B cell (primary cell): ENCODE measurements around the gene AGR2. TPM values are rescaled to one million over a fixed set of nuclear protein-coding genes. Genes with fewer than 3 reads are reported as not detected.
A peak's percentile ranks its signal among the peaks of the same experiment; 100 is the strongest.

Experiments used
- ATAC-seq: fragments of 200-7000 bp; cut with Tn5 transposase; one replicate; pipeline ENCODE4 v1.10.0; 2021; ENCODE audit warnings: low read depth, mild to moderate bottlenecking, moderate number of reproducible peaks, moderate library complexity
- CTCF ChIA-PET: fragments of 350-600 bp; sonication (Branson Sonifier 250); formaldehyde crosslinking; loops from one replicate; lab custom pipeline; 2021; ENCODE audit warnings: antibody characterized with exemption, inconsistent platforms; lab: Charles Lee
- POLR2A ChIA-PET: fragments of 350-600 bp; sonication (Branson Sonifier 250); formaldehyde crosslinking; loops from one replicate; lab custom pipeline; 2021; ENCODE audit warnings: antibody characterized with exemption; lab: Charles Lee
- DNase-seq: peaks from one replicate; pipeline ENCODE4 v3.0.0; 2013
- H2AFZ ChIP-seq: 2 replicates; pipeline ENCODE4 v1.6.1; 2012; ENCODE audit warnings: mild to moderate bottlenecking, low read depth, low read length; ENCODE audit not compliant: insufficient read depth, poor library complexity, severe bottlenecking
- H3K27ac ChIP-seq, 2 donors: 1 replicate in 1 of 2; 2 replicates in 1 of 2; pipeline ENCODE4 v1.5.1; 2012 to 2013; ENCODE audit warnings: low read length in 2 of 2, mild to moderate bottlenecking in 2 of 2, moderate library complexity in 1 of 2
- H3K27me3 ChIP-seq, 4 experiments: fragments of 200-600 bp in 1 of 4; sonication (generic) in 1 of 4; replicated peaks in 1 of 4; 1 replicate in 2 of 4; 2 replicates in 2 of 4; pipeline versions ENCODE4 v1.6.1 to v1.7.0; 2013 to 2016; ENCODE audit warnings: low read length in 3 of 4, mild to moderate bottlenecking in 2 of 4, mixed read lengths in 1 of 4, moderate library complexity in 1 of 4; ENCODE audit not compliant: insufficient read depth in 4 of 4, control insufficient read depth in 3 of 4; ENCODE audit errors: control extremely low read depth in 1 of 4
- H3K36me3 ChIP-seq, 2 experiments: replicated peaks in 1 of 2; 1 replicate in 1 of 2; 2 replicates in 1 of 2; pipeline versions ENCODE4 v1.6.1 to v1.7.1; 2013; ENCODE audit warnings: low read length in 1 of 2; ENCODE audit not compliant: insufficient read depth in 2 of 2, control insufficient read depth in 1 of 2; ENCODE audit errors: control extremely low read depth in 1 of 2, extremely low read depth in 1 of 2
- H3K4me1 ChIP-seq, 2 donors: fragments of 200-600 bp in 1 of 2; sonication (generic) in 1 of 2; 1 replicate in 1 of 2; 2 replicates in 1 of 2; pipeline versions ENCODE4 v1.5.1 to v1.6.1; 2013 to 2017; ENCODE audit warnings: low read length in 2 of 2; ENCODE audit not compliant: control insufficient read depth in 2 of 2, insufficient read depth in 2 of 2
- H3K4me2 ChIP-seq: replicated peaks from 2 replicates; pipeline ENCODE3; 2012; ENCODE audit warnings: mild to moderate bottlenecking, low read depth, low read length; ENCODE audit not compliant: poor library complexity, severe bottlenecking
- H3K4me3 ChIP-seq, 5 experiments: fragments of 200-600 bp in 1 of 5; sonication (generic) in 1 of 5; 1 replicate in 3 of 5; 2 replicates in 2 of 5; pipeline versions ENCODE4 v1.5.1 to v1.7.0; 2011 to 2016; ENCODE audit warnings: low read length in 4 of 5, mild to moderate bottlenecking in 4 of 5, low read depth in 2 of 5, control low read depth in 1 of 5, moderate library complexity in 1 of 5; ENCODE audit not compliant: insufficient read depth in 1 of 5; ENCODE audit errors: control extremely low read depth in 1 of 5, extremely low read depth in 1 of 5
- H3K79me2 ChIP-seq: fragments of 200-600 bp; sonication (generic); one replicate; pipeline ENCODE4 v1.6.0; 2016; ENCODE audit warnings: low read length; ENCODE audit not compliant: control insufficient read depth, insufficient read depth
- H3K9ac ChIP-seq: fragments of 200-600 bp; sonication (generic); 2 replicates; pipeline ENCODE4 v1.6.1; 2017; ENCODE audit warnings: mild to moderate bottlenecking, low read length, moderate library complexity
- H3K9me3 ChIP-seq, 3 donors: one replicate each; pipeline versions ENCODE4 v1.6.1 to v1.7.1; 2013; ENCODE audit warnings: low read length in 2 of 3; ENCODE audit not compliant: control insufficient read depth in 2 of 3, insufficient read depth in 1 of 3; ENCODE audit errors: control extremely low read depth in 1 of 3
- H4K20me1 ChIP-seq: 2 replicates; pipeline ENCODE4 v1.6.0; 2012; ENCODE audit warnings: mild to moderate bottlenecking, low read length; ENCODE audit not compliant: insufficient read depth, control insufficient read depth, poor library complexity, severe bottlenecking
- H3K27ac Mint-ChIP-seq: one replicate; pipeline ENCODE4 v1.8.0; 2021; ENCODE audit warnings: mixed read lengths
- H3K27me3 Mint-ChIP-seq: one replicate; pipeline ENCODE4 v1.8.0; 2021; ENCODE audit warnings: mixed read lengths
- H3K4me1 Mint-ChIP-seq: one replicate; pipeline ENCODE4 v1.8.0; 2021; ENCODE audit warnings: mixed read lengths
- H3K4me3 Mint-ChIP-seq: one replicate; pipeline ENCODE4 v1.8.0; 2021; ENCODE audit warnings: mixed read lengths
- H3K9me3 Mint-ChIP-seq: one replicate; pipeline ENCODE4 v1.8.0; 2022; ENCODE audit warnings: mixed read lengths; ENCODE audit not compliant: insufficient read depth
- EZH2 ChIP-seq: IDR thresholded peaks from 2 replicates; pipeline ENCODE4 v1.6.1; 2012; ENCODE audit warnings: borderline replicate concordance, low read depth, mild to moderate bottlenecking, moderate library complexity, low read length; ENCODE audit not compliant: insufficient read depth, poor library complexity, severe bottlenecking
- WGBS: methylation state at CpG from one replicate; pipeline ENCODE4 v1.1.5; 2013; ENCODE audit warnings: missing lambda C conversion rate; ENCODE audit not compliant: insufficient coverage; 5-methylcytosine and 5-hydroxymethylcytosine counted together
- intact Hi-C: fragments of 100-400 bp; cut with micrococcal nuclease; formaldehyde crosslinking; loops from one replicate; pipeline ENCODE4 v1.10.0; 2022
- polyA plus RNA-seq: library from polyadenylated mRNA; depleted of rRNA; stranded (reverse); fragments of >200 nt; gene quantifications from 2 replicates; pipeline ENCODE4 v1.2.3, GENCODE V29; 2012
- total RNA-seq, 2 donors: library from RNA; stranded (reverse); fragments of 120-200 nt in 1 of 2; gene quantifications; 1 replicate in 1 of 2; 2 replicates in 1 of 2; pipeline versions ENCODE4 v1.2.3 to v1.2.4, GENCODE V29; 2013 to 2022
- TF ChIP-seq, protein P1 (sequence below): fragments of 200-600 bp; IDR thresholded peaks from one replicate; pipeline ENCODE4 v1.8.0; 2022; ENCODE audit warnings: antibody characterized with exemption, mild to moderate bottlenecking

AGR2 gene
- total and polyA plus RNA-seq, 2 donors (not counting 1 experiment from before 2014, with no cell fraction given) = not detected

DNA sequence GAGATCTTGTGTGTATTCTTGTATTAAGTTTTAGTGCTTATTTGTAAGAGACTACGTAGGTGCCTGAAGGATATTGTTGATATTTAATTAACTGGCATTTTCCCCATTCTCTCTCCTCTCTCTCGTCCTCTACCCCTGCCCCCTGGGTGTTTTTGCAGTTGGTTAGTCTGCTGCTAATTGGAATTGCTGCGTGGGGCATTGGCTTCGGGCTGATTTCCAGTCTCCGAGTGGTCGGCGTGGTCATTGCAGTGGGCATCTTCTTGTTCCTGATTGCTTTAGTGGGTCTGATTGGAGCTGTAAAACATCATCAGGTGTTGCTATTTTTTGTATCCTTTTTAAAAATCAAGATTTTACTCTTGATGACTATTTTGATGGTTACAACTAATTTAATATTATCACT is 28.7 kb downstream of the AGR2 start:
- Mint-ChIP-seq H3K27me3 (no peaks in the 10 kb centered on the region), H3K9me3 (no peaks in the 10 kb centered on the region), H3K27ac (peak overlapping the region; percentile 47), H3K4me1 (peaks cover 48% of the 10 kb centered on the region), H3K4me3 (no peak overlapping the region)
- Histone ChIP-seq H3K9me3 (no peaks in the 10 kb centered on the region), H3K9ac (no peak overlapping the region), H3K27ac (no peak overlapping the region), H4K20me1 (peaks cover 74% of the 10 kb centered on the region), H3K27me3 (no peaks in the 10 kb centered on the region), H3K79me2 (peaks cover 69% of the 10 kb centered on the region), H3K4me2 (no peak overlapping the region), H3K4me1 (peaks cover 15 to 41% of the 10 kb centered on the region in 2 donors), H2AFZ (no peak overlapping the region), H3K36me3 (peaks cover 2 to 29% of the 10 kb centered on the region in 2 experiments), H3K4me3 (no peak overlapping the region)
- intact Hi-C loops = no loop called here
- ATAC-seq (no peak), DNase-seq (no peak)
- POLR2A ChIA-PET = no interaction called here
- TF ChIP-seq, protein P1, sequence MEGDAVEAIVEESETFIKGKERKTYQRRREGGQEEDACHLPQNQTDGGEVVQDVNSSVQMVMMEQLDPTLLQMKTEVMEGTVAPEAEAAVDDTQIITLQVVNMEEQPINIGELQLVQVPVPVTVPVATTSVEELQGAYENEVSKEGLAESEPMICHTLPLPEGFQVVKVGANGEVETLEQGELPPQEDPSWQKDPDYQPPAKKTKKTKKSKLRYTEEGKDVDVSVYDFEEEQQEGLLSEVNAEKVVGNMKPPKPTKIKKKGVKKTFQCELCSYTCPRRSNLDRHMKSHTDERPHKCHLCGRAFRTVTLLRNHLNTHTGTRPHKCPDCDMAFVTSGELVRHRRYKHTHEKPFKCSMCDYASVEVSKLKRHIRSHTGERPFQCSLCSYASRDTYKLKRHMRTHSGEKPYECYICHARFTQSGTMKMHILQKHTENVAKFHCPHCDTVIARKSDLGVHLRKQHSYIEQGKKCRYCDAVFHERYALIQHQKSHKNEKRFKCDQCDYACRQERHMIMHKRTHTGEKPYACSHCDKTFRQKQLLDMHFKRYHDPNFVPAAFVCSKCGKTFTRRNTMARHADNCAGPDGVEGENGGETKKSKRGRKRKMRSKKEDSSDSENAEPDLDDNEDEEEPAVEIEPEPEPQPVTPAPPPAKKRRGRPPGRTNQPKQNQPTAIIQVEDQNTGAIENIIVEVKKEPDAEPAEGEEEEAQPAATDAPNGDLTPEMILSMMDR = no peak
- TF ChIP-seq EZH2 = no peak
- CTCF ChIA-PET = interaction anchor here (0.7 kb wide), 1 partner anchor 75 kb away, joined by 3 read pairs; no protein-coding TSS in a partner anchor
- WGBS = no CpG with 5 or more reads among the region's 7 CpGs

DNA sequence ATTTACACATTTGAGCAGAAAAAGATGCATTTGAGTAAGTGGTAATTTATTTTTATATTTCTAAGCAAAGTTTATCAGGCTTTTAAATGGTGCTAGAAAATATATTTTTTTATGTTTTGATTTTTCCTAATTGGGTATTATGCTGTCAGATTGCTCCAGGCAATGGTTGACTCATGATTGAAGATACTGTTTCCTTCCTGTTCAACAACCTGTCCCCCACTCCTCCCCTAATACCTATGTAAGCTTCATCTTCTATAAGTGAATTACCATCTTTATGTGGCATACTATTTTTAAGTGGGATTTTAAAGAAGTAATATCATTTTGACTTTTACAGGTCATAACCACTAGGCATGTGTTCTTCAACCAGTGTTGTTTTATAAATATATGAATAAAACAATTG is 29.8 kb downstream of the AGR2 start:
- peaks cover 2 to 23% of the 10 kb centered on the region in 2 experiments for H3K36me3 ChIP-seq
- no peak overlapping the region for H2AFZ ChIP-seq
- H3K27me3 ChIP-seq = no peaks in the 10 kb centered on the region
- ATAC-seq (no peak), DNase-seq (no peak)
- no peak for TF ChIP-seq EZH2
- TF ChIP-seq, protein P1 = no peak
- no peaks in the 10 kb centered on the region for H3K9me3 Mint-ChIP-seq
- ChIA-PET POLR2A (no interaction called here), CTCF (interaction anchor here (1.5 kb wide), 1 partner anchor 25 kb away, joined by 3 read pairs; no protein-coding TSS in a partner anchor)
- H3K4me3 Mint-ChIP-seq = no peak overlapping the region
- no peaks in the 10 kb centered on the region for H3K27me3 Mint-ChIP-seq
- no peak overlapping the region for H3K4me2 ChIP-seq
- H3K79me2 ChIP-seq = peaks cover 79% of the 10 kb centered on the region
- intact Hi-C loops = loop anchor here (5.0 kb wide), 1 partner anchor 498 kb away; no protein-coding TSS in a partner anchor
- peaks cover 54% of the 10 kb centered on the region for H3K4me1 Mint-ChIP-seq
- H3K27ac ChIP-seq = peak overlapping the region in 1 of 2 donors; percentile 19
- H3K27ac Mint-ChIP-seq = no peak overlapping the region
- peaks cover 81% of the 10 kb centered on the region for H4K20me1 ChIP-seq
- peaks cover 24 to 48% of the 10 kb centered on the region in 2 donors for H3K4me1 ChIP-seq
- H3K9ac ChIP-seq = no peak overlapping the region
- H3K9me3 ChIP-seq = no peaks in the 10 kb centered on the region
- H3K4me3 ChIP-seq = no peak overlapping the region
